ENCODE measurements around the gene ANKRD11.

ANKRD11 gene

GRCh38 chr16:89493776-89494175, 3.4 kb upstream of the ANKRD11 start:
- TF ChIP-seq FOXP2 (optimal IDR thresholded peaks at IDR 0.05; ENCODE audit: borderline replicate concordance, extremely low read depth, extremely low read length, insufficient read depth) (no peak), TAF1 (IDR thresholded peaks at IDR 0.05; ENCODE audit: borderline replicate concordance, insufficient read depth, low read length) (no peak), SIN3A (IDR thresholded peaks at IDR 0.05; ENCODE audit: borderline replicate concordance, insufficient read depth, low read length) (no peak), POLR2AphosphoS5 (IDR thresholded peaks at IDR 0.05; ENCODE audit: low read depth, low read length) (no peak), REST (IDR thresholded peaks at IDR 0.05; ENCODE audit: insufficient read depth in 1 of 2, low read depth in 2 of 2, low read length in 2 of 2) (no peak)

- TF ChIP-seq SIN3A (IDR thresholded peaks at IDR 0.05; ENCODE audit: borderline replicate concordance, insufficient read depth, low read length): no peak
- TF ChIP-seq TAF1 (IDR thresholded peaks at IDR 0.05; ENCODE audit: borderline replicate concordance, insufficient read depth, low read length): no peak
- TF ChIP-seq POLR2AphosphoS5 (IDR thresholded peaks at IDR 0.05; ENCODE audit: low read depth, low read length): no peak
- TF ChIP-seq FOXP2 (optimal IDR thresholded peaks at IDR 0.05; ENCODE audit: borderline replicate concordance, extremely low read depth, extremely low read length, insufficient read depth): no peak
- TF ChIP-seq REST (IDR thresholded peaks at IDR 0.05; ENCODE audit: insufficient read depth in 1 of 2, low read depth in 2 of 2, low read length in 2 of 2): no peak
Measured at GRCh38 chr16:89491974-89492687, 1.8 kb upstream of the ANKRD11 start.

GRCh38 chr16:89491238-89491869, 993 bp upstream of the ANKRD11 start:
- TF ChIP-seq FOXP2 (optimal IDR thresholded peaks at IDR 0.05; ENCODE audit: borderline replicate concordance, extremely low read depth, extremely low read length, insufficient read depth): no peak
- TF ChIP-seq POLR2AphosphoS5 (IDR thresholded peaks at IDR 0.05; ENCODE audit: low read depth, low read length): no peak
- TF ChIP-seq REST (IDR thresholded peaks at IDR 0.05; ENCODE audit: insufficient read depth in 1 of 2, low read depth in 2 of 2, low read length in 2 of 2): no peak
- no peak for TF ChIP-seq TAF1 (IDR thresholded peaks at IDR 0.05; ENCODE audit: borderline replicate concordance, insufficient read depth, low read length)
- no peak for TF ChIP-seq SIN3A (IDR thresholded peaks at IDR 0.05; ENCODE audit: borderline replicate concordance, insufficient read depth, low read length)

- TF ChIP-seq FOXP2 (optimal IDR thresholded peaks at IDR 0.05; ENCODE audit: borderline replicate concordance, extremely low read depth, extremely low read length, insufficient read depth) (no peak), SIN3A (IDR thresholded peaks at IDR 0.05; ENCODE audit: borderline replicate concordance, insufficient read depth, low read length) (no peak), REST (IDR thresholded peaks at IDR 0.05; ENCODE audit: insufficient read depth in 1 of 2, low read depth in 2 of 2, low read length in 2 of 2) (no peak), TAF1 (IDR thresholded peaks at IDR 0.05; ENCODE audit: borderline replicate concordance, insufficient read depth, low read length) (no peak), POLR2AphosphoS5 (IDR thresholded peaks at IDR 0.05; ENCODE audit: low read depth, low read length) (no peak)
Measured at GRCh38 chr16:89489898-89490438, 393 bp downstream of the ANKRD11 start.
